OCI-LY1 (cell line): ENCODE results near the gene STRIP2.

ENCODE experiments used
- CTCF ChIP-seq: fragments of 200-600 bp; sonication (generic), shearing (Covaris generic); IDR thresholded peaks from 2 replicates; pipeline ENCODE4 v1.5.1; 2017; ENCODE audit warnings: mild to moderate bottlenecking, antibody characterized with exemption, low read length, moderate library complexity, mixed read lengths
- EZH2 ChIP-seq: fragments of 200-600 bp; sonication (generic), shearing (Covaris generic); IDR thresholded peaks from 2 replicates; pipeline ENCODE4 v1.8.0; 2017; ENCODE audit warnings: borderline replicate concordance, mixed run types, mild to moderate bottlenecking, antibody characterized with exemption, low read length, moderate library complexity, mixed read lengths

DNA sequence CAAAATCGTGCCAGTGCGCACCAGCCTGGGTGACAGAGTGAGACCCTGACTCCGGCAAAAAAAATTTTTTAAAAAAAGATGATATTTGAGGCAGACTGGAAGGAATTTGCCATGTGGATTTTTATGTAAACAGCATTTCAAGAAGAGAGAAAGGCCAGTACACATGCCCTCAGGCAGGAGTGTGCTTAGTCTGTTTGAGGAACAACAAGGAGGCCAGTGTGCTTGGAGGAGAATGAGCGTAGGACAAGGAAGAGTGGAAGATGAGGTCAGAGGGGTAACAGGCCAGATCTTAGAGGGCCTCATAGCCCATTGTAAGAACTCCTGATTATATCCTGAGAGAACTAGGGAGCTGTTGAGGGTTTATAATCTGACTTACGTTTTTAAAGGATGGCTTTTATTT, 17.2 kb upstream of the STRIP2 start:
- TF ChIP-seq CTCF (no peak), EZH2 (no peak)
